Measurements from ENCODE around the gene RNF128.

The RNF128 gene, protein sequence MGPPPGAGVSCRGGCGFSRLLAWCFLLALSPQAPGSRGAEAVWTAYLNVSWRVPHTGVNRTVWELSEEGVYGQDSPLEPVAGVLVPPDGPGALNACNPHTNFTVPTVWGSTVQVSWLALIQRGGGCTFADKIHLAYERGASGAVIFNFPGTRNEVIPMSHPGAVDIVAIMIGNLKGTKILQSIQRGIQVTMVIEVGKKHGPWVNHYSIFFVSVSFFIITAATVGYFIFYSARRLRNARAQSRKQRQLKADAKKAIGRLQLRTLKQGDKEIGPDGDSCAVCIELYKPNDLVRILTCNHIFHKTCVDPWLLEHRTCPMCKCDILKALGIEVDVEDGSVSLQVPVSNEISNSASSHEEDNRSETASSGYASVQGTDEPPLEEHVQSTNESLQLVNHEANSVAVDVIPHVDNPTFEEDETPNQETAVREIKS
- total RNA-seq = 0 reads per million in 3 donors

DNA sequence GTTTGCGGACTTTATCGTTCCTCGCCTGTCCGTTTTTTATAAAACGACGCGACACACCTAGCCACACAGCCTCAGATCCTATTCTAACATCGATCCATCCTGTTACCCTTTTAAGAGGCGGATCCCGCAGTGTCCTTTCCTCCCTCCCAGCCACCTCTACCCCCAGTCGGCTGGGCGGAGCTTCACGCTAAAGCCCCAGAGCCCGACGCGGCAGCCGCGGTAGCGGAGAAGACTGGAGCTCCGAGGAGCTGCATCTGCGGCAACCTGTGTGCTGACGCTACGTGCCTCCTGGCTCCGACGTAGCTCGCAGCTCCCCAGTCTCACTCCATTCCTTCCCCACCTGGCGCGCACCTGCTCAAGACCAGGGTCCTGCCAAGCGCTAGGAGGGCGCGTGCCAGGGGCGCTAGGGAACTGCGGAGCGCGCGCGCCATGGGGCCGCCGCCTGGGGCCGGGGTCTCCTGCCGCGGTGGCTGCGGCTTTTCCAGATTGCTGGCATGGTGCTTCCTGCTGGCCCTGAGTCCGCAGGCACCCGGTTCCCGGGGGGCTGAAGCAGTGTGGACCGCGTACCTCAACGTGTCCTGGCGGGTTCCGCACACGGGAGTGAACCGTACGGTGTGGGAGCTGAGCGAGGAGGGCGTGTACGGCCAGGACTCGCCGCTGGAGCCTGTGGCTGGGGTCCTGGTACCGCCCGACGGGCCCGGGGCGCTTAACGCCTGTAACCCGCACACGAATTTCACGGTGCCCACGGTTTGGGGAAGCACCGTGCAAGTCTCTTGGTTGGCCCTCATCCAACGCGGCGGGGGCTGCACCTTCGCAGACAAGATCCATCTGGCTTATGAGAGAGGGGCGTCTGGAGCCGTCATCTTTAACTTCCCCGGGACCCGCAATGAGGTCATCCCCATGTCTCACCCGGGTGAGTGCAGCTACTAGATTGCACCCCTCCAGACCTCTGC lies at the start of gene RNF128:
RNF128 (plus strand) TSS at position 217 of the 953 bp plus-strand sequence; CDS start at position 430, 213 bp downstream.
- Histone ChIP-seq H3K27ac (ENCODE audit: insufficient read depth, low read length, poor library complexity, severe bottlenecking) (no peak within 1 kb of the TSS), H3K4me1 (ENCODE audit: control insufficient read depth, insufficient read depth, low read length, poor library complexity, severe bottlenecking) (no peaks in the 10 kb centered on the region), H3K27me3 (replicated peaks; ENCODE audit: control insufficient read depth, insufficient read depth, low read length, poor library complexity, severe bottlenecking) (peaks cover 2% of the 10 kb centered on the region), H3K36me3 (ENCODE audit: control insufficient read depth, insufficient read depth, low read length) (no peaks in the 10 kb centered on the region), H3K9me3 (ENCODE audit: control insufficient read depth, low read length) (no peaks in the 10 kb centered on the region), H3K4me3 (ENCODE audit: insufficient read depth, low read depth, low read length, poor library complexity, severe bottlenecking) (peak within 1 kb of the TSS; percentile 17)
- no peak for DNase-seq

DNA sequence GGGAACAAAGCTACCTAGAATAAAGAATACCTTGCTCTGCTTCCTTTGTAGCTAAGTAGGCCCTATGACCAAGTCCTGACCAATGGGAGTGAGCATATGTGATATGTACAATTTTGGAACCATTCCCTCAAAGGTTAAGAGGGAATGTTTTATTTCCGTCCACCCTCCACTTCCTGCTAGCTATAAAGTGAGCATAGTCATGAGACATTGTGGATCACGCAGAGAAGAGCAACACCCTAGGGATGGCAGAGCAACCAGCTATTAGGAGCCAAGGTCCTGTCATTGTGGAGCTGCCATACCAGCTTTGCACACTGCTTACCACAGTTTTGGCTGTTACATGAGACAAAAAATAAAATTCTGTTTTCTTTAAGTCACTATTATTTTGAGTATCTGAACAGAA lies 45.8 kb upstream of the RNF128 start:
- no peak overlapping the region for H3K4me3 ChIP-seq (ENCODE audit: insufficient read depth, low read depth, low read length, poor library complexity, severe bottlenecking)
- no peak overlapping the region for H3K27ac ChIP-seq (ENCODE audit: insufficient read depth, low read length, poor library complexity, severe bottlenecking)
- H3K9me3 ChIP-seq (ENCODE audit: control insufficient read depth, low read length) = no peaks in the 10 kb centered on the region
- H3K27me3 ChIP-seq (replicated peaks; ENCODE audit: control insufficient read depth, insufficient read depth, low read length, poor library complexity, severe bottlenecking) = no peaks in the 10 kb centered on the region
- H3K36me3 ChIP-seq (ENCODE audit: control insufficient read depth, insufficient read depth, low read length) = no peaks in the 10 kb centered on the region
- no peaks in the 10 kb centered on the region for H3K4me1 ChIP-seq (ENCODE audit: control insufficient read depth, insufficient read depth, low read length, poor library complexity, severe bottlenecking)
- no peak for DNase-seq

DNA sequence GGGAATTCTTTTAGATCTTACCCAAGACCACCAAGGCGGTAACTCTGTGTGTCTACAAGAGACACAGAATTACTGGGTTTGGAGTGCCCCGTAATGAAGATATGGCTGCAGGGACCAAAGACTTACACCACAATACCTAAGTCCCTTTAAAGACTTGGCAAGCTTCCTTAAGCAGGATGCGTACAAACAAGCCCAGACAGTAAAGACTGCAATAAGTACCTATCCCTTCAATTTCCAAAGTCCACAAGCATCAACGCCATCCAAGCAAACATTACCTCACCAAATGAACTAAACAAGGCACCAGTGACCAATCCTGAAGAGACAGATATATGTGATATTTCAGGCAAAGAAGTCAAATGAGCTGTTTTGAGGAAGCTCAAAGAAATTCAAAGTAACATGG lies 42.3 kb upstream of the RNF128 start:
- H3K4me1 ChIP-seq (ENCODE audit: control insufficient read depth, insufficient read depth, low read length, poor library complexity, severe bottlenecking) = no peaks in the 10 kb centered on the region

DNA sequence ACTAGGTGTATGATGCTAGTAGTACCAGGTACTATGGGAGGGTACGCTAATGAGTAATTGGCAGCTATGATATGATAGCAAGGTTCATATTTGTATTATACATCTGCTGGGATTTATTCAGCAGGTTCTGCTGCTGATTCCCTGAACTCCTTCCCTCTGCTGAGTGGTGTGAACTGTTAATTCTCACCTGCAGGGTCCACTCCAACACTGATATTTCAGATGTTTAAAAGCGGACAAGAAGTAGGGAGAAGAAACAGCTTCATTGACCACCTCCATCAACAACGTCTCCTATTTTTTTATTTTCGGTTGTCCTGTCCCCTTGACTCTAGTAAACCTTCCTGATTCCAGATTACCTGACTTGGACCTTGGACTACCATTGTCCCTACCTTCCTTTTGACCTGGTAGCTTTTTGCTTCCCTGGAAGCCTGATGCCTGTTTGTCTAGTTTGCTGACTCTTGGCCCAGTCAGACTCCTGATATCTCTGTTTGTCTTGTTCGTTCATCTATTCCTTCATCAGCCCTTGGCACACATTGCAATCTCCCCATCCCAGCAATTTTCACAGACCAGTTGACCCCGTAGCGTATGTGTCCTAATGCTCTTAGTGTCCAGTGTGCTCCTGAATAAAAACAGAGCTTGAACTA lies 34.0 kb upstream of the RNF128 start:
- DNase-seq = no peak
- H3K27ac ChIP-seq (ENCODE audit: insufficient read depth, low read length, poor library complexity, severe bottlenecking) = no peak overlapping the region
- H3K9me3 ChIP-seq (ENCODE audit: control insufficient read depth, low read length) = no peaks in the 10 kb centered on the region
- H3K27me3 ChIP-seq (replicated peaks; ENCODE audit: control insufficient read depth, insufficient read depth, low read length, poor library complexity, severe bottlenecking) = no peaks in the 10 kb centered on the region
- no peak overlapping the region for H3K4me3 ChIP-seq (ENCODE audit: insufficient read depth, low read depth, low read length, poor library complexity, severe bottlenecking)
- H3K36me3 ChIP-seq (ENCODE audit: control insufficient read depth, insufficient read depth, low read length) = no peaks in the 10 kb centered on the region
- no peaks in the 10 kb centered on the region for H3K4me1 ChIP-seq (ENCODE audit: control insufficient read depth, insufficient read depth, low read length, poor library complexity, severe bottlenecking)

More for the DNA sequence above, 42.3 kb upstream of the RNF128 start:
- H3K27ac ChIP-seq (ENCODE audit: insufficient read depth, low read length, poor library complexity, severe bottlenecking) = no peak overlapping the region
- no peak overlapping the region for H3K4me3 ChIP-seq (ENCODE audit: insufficient read depth, low read depth, low read length, poor library complexity, severe bottlenecking)
- H3K36me3 ChIP-seq (ENCODE audit: control insufficient read depth, insufficient read depth, low read length) = no peaks in the 10 kb centered on the region
- H3K9me3 ChIP-seq (ENCODE audit: control insufficient read depth, low read length) = no peaks in the 10 kb centered on the region
- no peak for DNase-seq
- H3K27me3 ChIP-seq (replicated peaks; ENCODE audit: control insufficient read depth, insufficient read depth, low read length, poor library complexity, severe bottlenecking) = no peaks in the 10 kb centered on the region

DNA sequence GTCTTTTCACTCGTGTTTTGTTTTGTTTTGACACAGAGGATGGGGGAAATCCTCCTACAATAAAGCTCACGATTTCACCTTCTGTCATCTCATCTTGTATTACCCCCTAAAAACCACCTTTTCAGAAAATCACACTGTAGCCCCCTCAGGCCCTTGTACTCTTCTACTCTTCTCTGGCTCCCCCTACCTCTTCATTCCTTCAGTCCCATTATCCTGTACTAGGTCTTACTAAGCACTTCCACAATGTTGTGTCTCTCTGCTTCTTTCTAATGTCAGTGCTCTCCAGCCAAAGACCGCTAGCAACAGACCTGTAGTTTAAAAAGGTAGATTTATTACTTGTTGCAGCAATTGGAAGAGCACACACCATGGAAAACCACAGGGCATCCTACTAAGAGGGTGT lies 30.0 kb upstream of the RNF128 start:
- Histone ChIP-seq H3K27me3 (replicated peaks; ENCODE audit: control insufficient read depth, insufficient read depth, low read length, poor library complexity, severe bottlenecking) (no peaks in the 10 kb centered on the region), H3K4me3 (ENCODE audit: insufficient read depth, low read depth, low read length, poor library complexity, severe bottlenecking) (no peak overlapping the region), H3K36me3 (ENCODE audit: control insufficient read depth, insufficient read depth, low read length) (no peaks in the 10 kb centered on the region), H3K27ac (ENCODE audit: insufficient read depth, low read length, poor library complexity, severe bottlenecking) (no peak overlapping the region), H3K9me3 (ENCODE audit: control insufficient read depth, low read length) (no peaks in the 10 kb centered on the region), H3K4me1 (ENCODE audit: control insufficient read depth, insufficient read depth, low read length, poor library complexity, severe bottlenecking) (no peaks in the 10 kb centered on the region)
- no peak for DNase-seq

DNA sequence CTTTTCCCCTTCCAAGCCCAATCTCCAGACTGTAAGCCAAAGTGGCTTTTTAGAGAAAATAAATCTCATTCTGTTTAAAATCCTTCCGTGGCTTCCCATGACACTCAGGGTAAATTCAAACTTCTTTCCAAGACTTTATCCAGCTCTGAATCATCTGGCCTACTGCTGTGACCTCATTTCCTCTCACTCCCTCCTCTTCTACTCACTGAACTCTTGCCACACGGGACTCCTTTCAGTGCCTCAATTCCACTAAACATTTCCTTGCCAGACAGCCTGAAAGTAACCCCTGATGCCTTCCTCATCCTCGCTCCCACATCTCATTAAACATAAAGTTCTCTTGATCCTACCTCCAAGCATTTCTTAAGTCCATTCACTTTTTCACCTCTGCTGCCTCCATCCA lies 27.8 kb upstream of the RNF128 start:
- no peaks in the 10 kb centered on the region for H3K9me3 ChIP-seq (ENCODE audit: control insufficient read depth, low read length)
- no peak overlapping the region for H3K27ac ChIP-seq (ENCODE audit: insufficient read depth, low read length, poor library complexity, severe bottlenecking)
- no peaks in the 10 kb centered on the region for H3K27me3 ChIP-seq (replicated peaks; ENCODE audit: control insufficient read depth, insufficient read depth, low read length, poor library complexity, severe bottlenecking)
- no peaks in the 10 kb centered on the region for H3K4me1 ChIP-seq (ENCODE audit: control insufficient read depth, insufficient read depth, low read length, poor library complexity, severe bottlenecking)
- DNase-seq = no peak
- no peaks in the 10 kb centered on the region for H3K36me3 ChIP-seq (ENCODE audit: control insufficient read depth, insufficient read depth, low read length)
- no peak overlapping the region for H3K4me3 ChIP-seq (ENCODE audit: insufficient read depth, low read depth, low read length, poor library complexity, severe bottlenecking)

DNA sequence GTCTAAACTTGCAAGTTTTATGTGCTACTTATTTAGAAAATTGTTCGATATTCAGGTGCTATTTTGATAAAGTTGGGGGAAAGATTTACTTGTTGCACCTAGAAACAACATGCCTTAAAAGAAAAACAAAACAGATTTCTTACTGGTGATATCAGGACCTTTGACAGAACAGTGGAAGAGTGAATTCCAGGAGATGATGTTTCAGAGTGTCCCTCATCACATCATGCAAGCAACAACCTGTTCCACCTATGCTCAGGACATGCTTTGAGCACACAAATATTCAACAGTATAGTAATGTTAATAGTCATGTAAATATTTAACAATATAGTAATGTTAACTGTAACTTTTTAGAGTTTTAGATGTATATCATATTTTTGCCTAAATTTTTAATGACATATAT lies 23.9 kb upstream of the RNF128 start:
- Histone ChIP-seq H3K27me3 (replicated peaks; ENCODE audit: control insufficient read depth, insufficient read depth, low read length, poor library complexity, severe bottlenecking) (no peaks in the 10 kb centered on the region), H3K4me1 (ENCODE audit: control insufficient read depth, insufficient read depth, low read length, poor library complexity, severe bottlenecking) (no peaks in the 10 kb centered on the region), H3K27ac (ENCODE audit: insufficient read depth, low read length, poor library complexity, severe bottlenecking) (no peak overlapping the region), H3K36me3 (ENCODE audit: control insufficient read depth, insufficient read depth, low read length) (no peaks in the 10 kb centered on the region), H3K4me3 (ENCODE audit: insufficient read depth, low read depth, low read length, poor library complexity, severe bottlenecking) (no peak overlapping the region), H3K9me3 (ENCODE audit: control insufficient read depth, low read length) (no peaks in the 10 kb centered on the region)
- DNase-seq = no peak

DNA sequence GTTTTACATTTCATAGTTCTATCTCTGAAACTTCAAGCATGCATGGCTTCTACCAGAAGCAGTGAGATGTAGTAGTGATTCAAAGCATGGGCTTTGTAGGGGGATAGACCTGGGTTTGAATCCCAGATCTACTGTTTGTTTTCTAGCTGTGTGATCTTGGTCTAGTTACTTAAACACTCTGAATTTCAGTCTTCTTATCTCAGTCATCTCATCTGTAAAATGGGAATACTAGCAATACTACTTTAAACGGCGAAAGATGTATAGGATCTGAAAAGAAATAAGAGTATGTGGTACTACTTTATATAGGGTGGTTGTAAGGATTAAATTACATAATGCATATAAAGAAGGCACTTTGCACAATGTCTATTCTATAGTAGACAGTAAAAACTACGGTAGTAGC lies 20.0 kb upstream of the RNF128 start:
- no peak overlapping the region for H3K4me3 ChIP-seq (ENCODE audit: insufficient read depth, low read depth, low read length, poor library complexity, severe bottlenecking)
- no peak overlapping the region for H3K27ac ChIP-seq (ENCODE audit: insufficient read depth, low read length, poor library complexity, severe bottlenecking)
- DNase-seq = no peak
- H3K4me1 ChIP-seq (ENCODE audit: control insufficient read depth, insufficient read depth, low read length, poor library complexity, severe bottlenecking) = no peaks in the 10 kb centered on the region
- no peaks in the 10 kb centered on the region for H3K36me3 ChIP-seq (ENCODE audit: control insufficient read depth, insufficient read depth, low read length)
- H3K9me3 ChIP-seq (ENCODE audit: control insufficient read depth, low read length) = no peaks in the 10 kb centered on the region
- H3K27me3 ChIP-seq (replicated peaks; ENCODE audit: control insufficient read depth, insufficient read depth, low read length, poor library complexity, severe bottlenecking) = no peaks in the 10 kb centered on the region

DNA sequence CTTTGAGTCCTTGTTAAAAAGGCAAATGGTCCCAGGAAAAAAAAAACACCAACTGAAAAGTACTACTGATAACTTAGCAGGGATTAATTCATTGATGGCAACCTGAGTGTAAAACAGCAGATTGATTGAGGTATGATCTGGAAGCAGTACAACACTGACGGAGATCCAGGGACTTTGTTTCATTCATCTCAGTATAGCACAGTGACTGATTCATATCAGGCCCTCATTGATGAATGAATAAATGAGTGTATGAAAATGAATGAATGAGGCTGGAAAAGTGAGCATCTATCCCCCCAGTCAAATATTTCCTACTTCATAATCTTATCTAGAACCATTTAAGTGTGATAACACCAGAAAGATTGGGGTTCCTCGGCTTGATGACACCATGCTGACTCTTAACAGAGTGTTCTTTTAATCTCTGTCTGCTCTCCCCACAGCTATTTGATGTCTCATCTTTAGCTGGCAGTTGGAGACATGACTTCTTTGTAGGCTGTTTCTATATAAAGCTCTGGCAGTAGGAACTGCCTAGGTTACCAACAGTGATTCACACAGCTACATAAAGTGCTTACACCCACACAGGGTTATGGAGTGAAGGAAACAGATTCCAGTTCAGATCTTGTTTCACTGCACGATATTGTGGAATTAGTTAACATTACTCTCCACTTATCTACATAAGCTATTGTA lies 18.6 kb upstream of the RNF128 start:
- no peak for DNase-seq
- Histone ChIP-seq H3K4me3 (ENCODE audit: insufficient read depth, low read depth, low read length, poor library complexity, severe bottlenecking) (no peak overlapping the region), H3K9me3 (ENCODE audit: control insufficient read depth, low read length) (no peaks in the 10 kb centered on the region), H3K4me1 (ENCODE audit: control insufficient read depth, insufficient read depth, low read length, poor library complexity, severe bottlenecking) (no peaks in the 10 kb centered on the region), H3K27ac (ENCODE audit: insufficient read depth, low read length, poor library complexity, severe bottlenecking) (no peak overlapping the region), H3K27me3 (replicated peaks; ENCODE audit: control insufficient read depth, insufficient read depth, low read length, poor library complexity, severe bottlenecking) (no peaks in the 10 kb centered on the region), H3K36me3 (ENCODE audit: control insufficient read depth, insufficient read depth, low read length) (no peaks in the 10 kb centered on the region)
